ENCODE data around the gene TBC1D8.

DNA sequence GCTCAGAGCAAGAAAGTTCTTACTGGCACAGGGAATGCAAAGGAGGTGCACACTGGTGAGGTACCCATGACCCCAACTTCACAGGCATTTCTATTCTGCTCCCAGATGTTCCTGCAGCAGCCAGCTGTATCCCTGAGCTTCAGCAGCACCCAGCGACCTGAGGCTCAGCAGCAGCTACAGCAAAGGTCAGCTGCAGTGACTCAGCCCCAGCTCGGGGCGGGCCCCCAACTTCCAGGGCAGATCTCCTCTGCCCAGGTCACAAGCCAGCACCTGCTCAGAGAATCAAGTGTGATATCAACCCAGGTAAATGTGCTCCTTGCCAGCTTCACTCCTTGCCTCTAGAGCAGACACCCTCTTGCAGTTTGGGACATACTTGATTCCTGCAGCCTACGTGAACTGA lies 163.2 kb downstream of the TBC1D8 start:
- TF ChIP-seq CTCF (IDR thresholded peaks at IDR 0.05; ENCODE audit: low read depth, low read length, poor library complexity, severe bottlenecking) (no peak), EZH2phosphoT487 (IDR thresholded peaks at IDR 0.05; ENCODE audit: borderline replicate concordance, low read length) (no peak)

Measured in DOHH2 (cell line).